ENCODE measurements around the gene NKAP. TPM values are rescaled to one million over a fixed set of nuclear protein-coding genes. Genes with fewer than 3 reads are reported as not detected.
"Not testable (repeated sequence)": the region's sequence is repeated elsewhere in the genome, so short reads cannot be mapped to it uniquely, and the experiment has no call there.

The NKAP gene
- total and polyA plus RNA-seq, 10 donors = 6.6 to 10.8 (median 9.0) TPM

DNA sequence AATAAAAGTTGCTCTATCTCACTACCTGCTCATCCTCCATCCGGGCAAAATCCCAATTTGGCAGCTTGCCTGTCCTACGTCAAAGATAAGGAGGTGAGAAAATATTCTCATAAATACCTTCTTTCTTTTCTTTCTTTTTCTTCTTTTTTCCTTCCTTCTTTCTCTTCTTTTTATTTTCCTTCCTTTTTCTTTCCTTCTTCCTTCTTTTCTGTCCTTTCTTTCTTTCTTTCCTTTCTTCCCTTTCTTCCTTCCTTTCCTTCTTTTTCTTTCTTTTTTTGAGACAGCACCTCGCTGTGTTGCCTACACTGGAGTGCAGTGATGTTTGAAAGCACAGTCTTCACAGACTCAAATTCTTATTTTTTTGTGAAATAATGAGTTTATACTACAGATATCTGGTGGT is 38.6 kb upstream of the NKAP start:
- no peaks in the 10 kb centered on the region for H3K36me3 ChIP-seq

DNA sequence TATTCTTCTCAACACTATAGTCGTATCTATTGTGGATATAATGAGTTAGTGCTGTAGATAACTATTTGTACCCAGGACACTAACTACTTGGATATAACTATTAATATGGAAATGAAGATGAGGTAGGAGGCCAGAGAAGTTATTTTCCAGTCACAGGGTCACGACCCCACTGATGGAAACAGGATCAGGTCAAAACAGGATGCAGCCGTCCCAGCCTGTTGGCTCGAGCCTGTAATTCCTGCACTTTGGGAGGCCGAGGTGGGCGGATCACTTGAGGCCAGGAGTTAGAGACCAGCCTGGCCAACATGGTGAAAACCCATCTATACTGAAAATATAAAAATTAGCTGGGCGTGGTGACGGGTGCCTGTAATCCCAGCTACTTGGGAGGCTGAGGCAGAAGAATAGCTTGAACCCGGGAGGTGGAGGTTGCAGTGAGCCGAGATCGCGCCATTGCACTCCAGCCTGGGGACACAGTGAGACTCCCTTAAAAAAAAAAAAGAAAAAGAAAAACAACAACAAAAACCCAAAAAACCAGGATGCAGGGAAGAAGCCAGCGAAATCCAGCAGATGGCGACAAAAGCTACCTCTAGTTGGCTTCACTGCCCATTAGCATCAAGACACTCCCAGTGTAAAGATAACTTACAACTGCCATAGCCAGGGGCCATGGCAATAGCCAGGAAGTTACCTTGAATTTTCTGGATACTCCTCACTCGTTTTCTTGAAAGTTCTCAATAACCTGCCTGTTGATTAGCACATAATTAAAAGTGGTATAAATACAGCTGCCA is 37.9 kb upstream of the NKAP start:
- H3K27me3 ChIP-seq (replicated peaks in 1 of 7) = peaks cover 0 to 23% (median 0%) of the 10 kb centered on the region in 7 donors
- H3K4me1 ChIP-seq = no peaks in the 10 kb centered on the region
- 44 to 64% (median 53%) methylated on average over 15 of the region's 15 CpGs for WGBS, 5 donors
- TF ChIP-seq, protein P1, sequence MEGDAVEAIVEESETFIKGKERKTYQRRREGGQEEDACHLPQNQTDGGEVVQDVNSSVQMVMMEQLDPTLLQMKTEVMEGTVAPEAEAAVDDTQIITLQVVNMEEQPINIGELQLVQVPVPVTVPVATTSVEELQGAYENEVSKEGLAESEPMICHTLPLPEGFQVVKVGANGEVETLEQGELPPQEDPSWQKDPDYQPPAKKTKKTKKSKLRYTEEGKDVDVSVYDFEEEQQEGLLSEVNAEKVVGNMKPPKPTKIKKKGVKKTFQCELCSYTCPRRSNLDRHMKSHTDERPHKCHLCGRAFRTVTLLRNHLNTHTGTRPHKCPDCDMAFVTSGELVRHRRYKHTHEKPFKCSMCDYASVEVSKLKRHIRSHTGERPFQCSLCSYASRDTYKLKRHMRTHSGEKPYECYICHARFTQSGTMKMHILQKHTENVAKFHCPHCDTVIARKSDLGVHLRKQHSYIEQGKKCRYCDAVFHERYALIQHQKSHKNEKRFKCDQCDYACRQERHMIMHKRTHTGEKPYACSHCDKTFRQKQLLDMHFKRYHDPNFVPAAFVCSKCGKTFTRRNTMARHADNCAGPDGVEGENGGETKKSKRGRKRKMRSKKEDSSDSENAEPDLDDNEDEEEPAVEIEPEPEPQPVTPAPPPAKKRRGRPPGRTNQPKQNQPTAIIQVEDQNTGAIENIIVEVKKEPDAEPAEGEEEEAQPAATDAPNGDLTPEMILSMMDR (IDR thresholded peaks at IDR 0.05 in 8 of 11, conservative IDR thresholded peaks at IDR 0.05 in 3 of 11) = peak in 9 of 11 experiments; percentile 16 to 49 (median 39)
- no peak for TF ChIP-seq POLR2A (IDR thresholded peaks at IDR 0.05)
- no peaks in the 10 kb centered on the region for H3K36me3 ChIP-seq
- intact Hi-C loops (cut with DNase I; ENCODE audit: low total_unique reads) = no loop called here
- no peaks in the 10 kb centered on the region for H3K9me3 ChIP-seq
- H3K27ac ChIP-seq = no peak overlapping the region
- DNase-seq = no peak
- no peak overlapping the region for H3K4me3 ChIP-seq

More for the DNA sequence above, 38.6 kb upstream of the NKAP start:
- Histone ChIP-seq H3K27ac (no peak overlapping the region), H3K4me3 (no peak overlapping the region), H3K9me3 (no peaks in the 10 kb centered on the region), H3K27me3 (replicated peaks in 1 of 7) (peaks cover 0 to 23% (median 0%) of the 10 kb centered on the region in 7 donors), H3K4me1 (no peaks in the 10 kb centered on the region)
- intact Hi-C loops (cut with DNase I; ENCODE audit: low total_unique reads) = no loop called here
- TF ChIP-seq POLR2AphosphoS5 (IDR thresholded peaks at IDR 0.05) (no peak), POLR2A (IDR thresholded peaks at IDR 0.05) (no peak)
- TF ChIP-seq, protein P1 (IDR thresholded peaks at IDR 0.05 in 8 of 11, conservative IDR thresholded peaks at IDR 0.05 in 3 of 11) = no peak
- WGBS, 5 donors = 52 to 74% (median 58%) methylated on average over 3 of the region's 3 CpGs
- no peak for DNase-seq

DNA sequence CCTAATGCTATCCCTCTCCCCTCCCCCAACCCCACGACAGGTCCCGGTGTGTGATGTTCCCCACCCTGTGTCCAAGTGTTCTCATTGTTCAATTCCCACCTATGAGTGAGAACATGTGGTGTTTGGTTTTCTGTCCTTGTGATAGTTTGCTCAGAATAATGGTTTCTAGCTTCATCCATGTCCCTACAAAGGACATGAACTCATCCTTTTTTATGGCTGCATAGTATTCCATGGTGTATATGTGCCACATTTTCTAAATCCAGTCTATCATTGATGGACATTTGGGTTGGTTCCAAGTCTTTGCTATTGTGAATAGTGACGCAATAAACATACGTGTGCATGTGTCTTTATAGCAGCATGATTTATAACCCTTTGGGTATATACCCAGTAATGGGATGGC is 33.6 kb upstream of the NKAP start:
- H3K4me3 ChIP-seq; H3K9me3 ChIP-seq; DNase-seq; H3K4me1 ChIP-seq; H3K27ac ChIP-seq; H3K36me3 ChIP-seq; intact Hi-C loops (cut with DNase I; ENCODE audit: low total_unique reads): not testable (repeated sequence)
- 78 to 93% (median 87%) methylated on average over 2 to 4 of the region's 4 CpGs for WGBS, 5 donors
- peaks cover 0 to 17% (median 0%) of the 10 kb centered on the region in 7 donors for H3K27me3 ChIP-seq (replicated peaks in 1 of 7)

DNA sequence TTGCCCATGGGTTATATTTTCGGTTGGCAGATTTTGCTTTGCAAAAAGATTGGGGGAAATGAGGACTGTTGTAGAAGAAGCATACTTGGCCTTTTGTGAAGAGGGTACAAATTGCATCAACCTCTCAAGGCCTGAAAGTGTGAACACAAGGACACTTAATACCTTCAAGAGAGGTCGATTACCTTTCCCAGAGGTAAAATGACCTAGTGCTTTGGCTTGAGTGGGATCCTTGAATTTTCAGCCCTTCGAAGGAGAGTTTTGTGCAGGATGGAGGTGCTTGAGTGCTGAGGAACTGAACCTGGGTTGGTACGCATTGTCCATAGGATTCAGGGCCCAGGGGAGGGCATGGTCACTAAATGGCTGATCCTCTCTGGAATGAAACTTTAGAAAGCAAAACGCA is 27.6 kb upstream of the NKAP start:
- DNase-seq = no peak
- no peaks in the 10 kb centered on the region for H3K9me3 ChIP-seq
- no peaks in the 10 kb centered on the region for H3K27me3 ChIP-seq (replicated peaks in 1 of 7)
- 66 to 88% (median 73%) methylated on average over 5 of the region's 5 CpGs for WGBS, 5 donors
- no peak overlapping the region for H3K4me3 ChIP-seq
- no peak overlapping the region for H3K27ac ChIP-seq
- intact Hi-C loops (cut with DNase I; ENCODE audit: low total_unique reads) = no loop called here
- TF ChIP-seq POLR2AphosphoS5 (IDR thresholded peaks at IDR 0.05) = no peak
- TF ChIP-seq POLR2A (IDR thresholded peaks at IDR 0.05) = no peak
- TF ChIP-seq, protein P1 (IDR thresholded peaks at IDR 0.05 in 8 of 11, conservative IDR thresholded peaks at IDR 0.05 in 3 of 11) = no peak
- no peaks in the 10 kb centered on the region for H3K4me1 ChIP-seq
- H3K36me3 ChIP-seq = no peaks in the 10 kb centered on the region

All from spleen (tissue), 11 donors.